NCI-H510A (cell line): ENCODE measurements around the gene MYCBP2.

Experiments
- DNase-seq: peaks from one replicate; lab custom pipeline; 2025; lab: John Stamatoyannopoulos, UW

MYCBP2 gene

GRCh38 chr13:77095288-77095687 is 231.6 kb downstream of the MYCBP2 start:
- DNase-seq, result no peak

GRCh38 chr13:77094773-77095172 is 232.1 kb downstream of the MYCBP2 start:
- DNase-seq, result no peak

DNA sequence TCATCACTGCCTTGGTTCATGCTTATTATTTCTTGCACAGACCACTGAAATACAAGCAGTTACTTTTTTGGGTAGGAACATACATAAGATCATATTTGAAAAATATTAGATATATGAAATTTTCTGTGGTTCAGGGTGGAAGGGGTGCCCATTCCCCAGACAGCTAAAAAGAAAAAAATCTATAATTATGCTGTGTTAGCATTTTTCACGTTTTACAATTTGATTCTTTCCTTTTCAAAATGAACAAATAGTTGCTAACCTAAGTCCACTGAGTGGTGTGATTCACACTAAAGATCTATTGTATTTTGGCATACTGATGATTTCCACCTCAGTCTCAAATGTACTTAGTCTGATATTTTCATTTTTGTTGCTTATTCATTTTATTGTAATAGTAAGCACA is 233.2 kb downstream of the MYCBP2 start:
- DNase-seq, result no peak

DNA sequence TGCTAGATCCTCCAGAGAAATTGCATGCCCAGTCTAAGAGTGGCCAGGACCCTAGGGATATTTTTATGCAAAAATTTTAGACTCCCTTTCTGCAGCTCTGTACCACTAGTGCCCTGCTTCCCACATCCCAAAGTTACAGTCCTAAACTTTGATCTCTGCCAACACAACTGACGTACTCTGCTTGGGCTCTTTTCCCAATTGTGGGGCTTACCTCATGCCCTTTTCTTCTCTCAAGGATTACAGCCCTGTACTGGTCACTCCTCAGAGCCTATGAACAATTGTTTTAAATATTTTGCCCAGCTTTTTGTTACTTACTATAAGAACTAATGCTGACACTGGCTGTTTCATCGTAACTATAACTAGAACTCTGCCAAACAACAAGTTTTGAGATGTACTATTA is 242.1 kb downstream of the MYCBP2 start:
- no peak for DNase-seq

DNA sequence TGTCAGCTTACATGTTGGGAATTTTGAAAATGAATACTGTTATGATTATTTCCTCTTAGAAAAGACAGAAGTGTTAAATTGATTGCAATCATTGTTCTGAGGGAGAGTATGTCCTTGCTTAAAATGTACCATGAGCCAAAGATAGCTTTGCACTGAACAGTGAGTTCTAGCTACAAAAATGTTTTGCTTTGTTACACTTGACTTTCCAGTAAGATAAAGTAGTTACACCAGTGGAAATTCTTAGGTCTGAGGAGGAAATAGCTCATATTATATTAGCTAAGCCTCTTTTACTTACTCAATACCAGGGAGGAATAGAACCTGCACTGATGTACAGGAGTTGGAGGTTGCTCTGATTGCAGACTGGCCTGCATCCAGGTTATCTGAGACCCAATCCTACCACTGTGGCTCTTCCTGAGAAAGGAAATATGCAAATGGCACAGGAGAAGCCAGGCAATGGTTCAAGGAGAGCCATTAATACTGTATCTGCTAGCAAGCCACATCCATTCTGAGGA is 246.9 kb downstream of the MYCBP2 start:
- no peak for DNase-seq

GRCh38 chr13:77067519-77067918 is 259.4 kb downstream of the MYCBP2 start:
- no peak for DNase-seq

DNA sequence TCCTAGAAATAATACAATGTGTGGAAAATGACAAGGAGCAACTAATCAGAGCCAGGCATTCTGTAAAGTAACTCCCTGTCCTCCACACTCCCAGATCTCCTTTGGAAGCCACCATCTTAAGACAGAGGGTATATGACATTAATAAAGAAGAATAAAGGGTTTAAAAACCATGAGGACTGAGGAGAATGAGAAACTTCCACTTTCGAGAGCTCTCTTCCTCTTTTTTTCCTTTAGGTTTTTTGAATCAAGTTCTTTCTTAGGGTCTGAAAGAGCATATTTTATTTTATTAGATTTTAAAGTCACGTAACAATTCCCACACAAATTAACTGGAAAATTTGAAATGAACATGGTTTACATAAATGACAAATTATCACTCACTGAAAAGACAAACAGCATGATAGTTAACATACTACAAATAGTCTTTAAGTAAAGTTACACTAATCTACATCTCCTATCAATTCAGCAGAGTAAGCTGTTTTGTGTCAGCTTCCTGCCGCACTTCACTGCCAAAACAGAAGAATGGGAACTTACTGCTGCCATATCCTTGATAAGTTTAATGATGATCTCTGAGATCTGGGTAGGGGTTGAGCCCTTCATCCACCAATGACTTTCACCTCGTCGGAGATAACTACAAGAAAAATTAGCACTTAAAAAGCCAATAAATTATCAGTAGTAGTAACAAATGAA is 261.3 kb downstream of the MYCBP2 start:
- no peak for DNase-seq

DNA sequence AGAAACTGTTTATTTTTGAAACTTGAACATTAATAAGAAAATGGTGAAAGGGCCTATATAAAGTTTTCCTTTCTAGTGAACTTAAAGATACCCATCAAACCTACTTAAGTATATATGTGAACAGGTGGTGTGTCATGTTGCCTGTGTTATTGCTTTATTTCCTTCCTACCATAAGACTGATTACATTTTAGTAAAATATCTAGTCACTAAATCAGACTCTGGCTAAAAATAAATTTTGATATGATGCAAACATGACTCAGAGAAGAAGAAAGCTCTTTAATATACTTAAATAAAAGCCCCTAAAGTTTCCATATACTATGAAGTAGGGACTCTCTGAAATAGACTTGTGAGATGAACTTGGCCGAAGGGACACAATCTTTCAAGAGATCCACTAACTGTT is 264.8 kb downstream of the MYCBP2 start:
- DNase-seq, result no peak

DNA sequence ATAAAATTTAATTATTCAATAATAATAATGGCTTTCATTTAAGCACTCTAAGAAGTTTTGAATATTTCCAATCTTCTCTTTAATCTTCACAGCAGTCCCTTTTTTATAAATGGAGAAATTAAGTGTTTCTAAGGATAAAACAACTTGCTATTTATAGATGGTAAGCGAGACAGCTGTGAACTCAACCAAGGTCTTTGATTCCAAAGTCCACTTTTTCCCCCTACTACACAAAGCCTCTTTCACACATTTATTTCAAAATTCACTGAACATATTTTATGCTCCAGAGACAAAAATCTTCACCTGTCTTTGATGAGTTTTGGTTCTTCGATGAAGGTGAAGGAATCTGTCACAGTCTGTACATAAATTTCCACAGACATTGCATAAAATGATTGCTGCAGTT is 265.5 kb downstream of the MYCBP2 start:
- DNase-seq, result no peak

DNA sequence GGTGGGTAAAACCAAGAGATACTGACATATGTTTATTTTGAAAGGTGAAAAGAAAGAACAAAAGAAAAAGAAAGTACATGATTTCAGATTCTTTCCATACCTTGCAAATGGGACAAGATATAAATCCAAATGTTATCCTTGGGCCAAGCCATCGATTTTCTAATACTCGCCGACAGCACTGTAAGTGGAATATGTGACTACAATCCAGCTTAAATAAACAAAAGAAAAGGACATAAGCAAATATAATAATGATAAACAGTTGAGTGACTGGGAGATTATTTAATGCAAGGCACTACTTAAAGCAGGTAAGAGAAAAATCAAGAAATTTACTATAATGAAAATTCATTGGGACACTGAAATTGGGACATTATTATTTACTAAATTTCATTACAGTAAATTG is 270.0 kb downstream of the MYCBP2 start:
- DNase-seq, result no peak

GRCh38 chr13:77056382-77056781 is 270.5 kb downstream of the MYCBP2 start:
- no peak for DNase-seq

DNA sequence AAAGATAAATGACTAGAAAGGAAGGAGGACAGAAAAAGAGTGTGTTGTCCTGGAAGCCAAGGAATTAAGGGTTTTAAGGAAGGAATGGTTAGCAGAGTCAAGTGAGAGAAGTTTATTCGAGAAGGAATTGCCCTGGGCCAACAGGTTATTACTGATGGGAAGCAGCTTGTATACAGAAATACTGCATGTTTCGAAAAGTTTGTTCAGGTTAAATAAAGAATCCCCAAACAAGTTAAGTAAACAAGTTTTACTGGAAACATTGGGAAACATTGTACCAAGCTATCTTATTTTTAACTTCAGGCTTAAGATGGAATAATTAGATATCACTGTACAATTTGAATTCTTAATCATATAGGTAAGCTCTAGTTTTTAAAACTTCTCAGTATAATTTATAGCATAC is 271.7 kb downstream of the MYCBP2 start:
- DNase-seq, result no peak

DNA sequence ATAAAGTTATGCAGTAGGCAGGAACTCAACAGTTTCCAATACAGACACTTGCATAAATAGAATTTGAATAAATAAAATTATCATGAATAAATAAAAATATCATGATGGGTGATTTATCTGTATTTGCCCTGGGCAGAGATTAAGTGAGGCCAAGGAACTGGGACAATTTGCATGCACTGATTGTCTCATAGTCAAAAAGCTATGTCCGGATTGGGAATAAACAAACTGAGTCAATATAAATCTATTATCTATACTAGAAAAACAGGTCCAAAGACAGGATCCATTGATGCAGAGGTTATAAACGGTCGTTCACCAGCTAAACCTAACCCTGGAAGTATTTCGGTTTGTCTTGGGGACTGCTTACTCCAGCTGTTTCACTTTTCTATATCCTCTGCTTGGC is 273.7 kb downstream of the MYCBP2 start:
- no peak for DNase-seq

DNA sequence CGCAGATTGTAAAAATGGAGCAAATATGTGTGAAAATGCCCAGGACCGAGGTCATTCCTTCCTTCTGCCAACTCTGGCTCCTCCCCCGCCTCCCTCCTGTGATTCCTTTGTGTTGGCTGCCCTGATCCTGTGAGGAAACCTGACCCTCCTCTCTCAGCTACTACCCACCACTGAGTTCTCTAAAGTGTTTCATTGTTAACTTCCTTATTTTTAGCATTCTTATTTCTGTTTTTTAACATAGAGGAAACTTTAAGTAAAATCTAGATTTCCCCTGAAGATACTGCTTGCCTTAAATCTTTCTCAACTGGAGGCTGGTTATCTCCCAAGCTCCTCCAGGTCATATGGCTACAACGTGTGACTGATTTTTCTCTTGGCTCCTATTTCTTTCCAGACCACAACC is 278.2 kb downstream of the MYCBP2 start:
- no peak for DNase-seq

DNA sequence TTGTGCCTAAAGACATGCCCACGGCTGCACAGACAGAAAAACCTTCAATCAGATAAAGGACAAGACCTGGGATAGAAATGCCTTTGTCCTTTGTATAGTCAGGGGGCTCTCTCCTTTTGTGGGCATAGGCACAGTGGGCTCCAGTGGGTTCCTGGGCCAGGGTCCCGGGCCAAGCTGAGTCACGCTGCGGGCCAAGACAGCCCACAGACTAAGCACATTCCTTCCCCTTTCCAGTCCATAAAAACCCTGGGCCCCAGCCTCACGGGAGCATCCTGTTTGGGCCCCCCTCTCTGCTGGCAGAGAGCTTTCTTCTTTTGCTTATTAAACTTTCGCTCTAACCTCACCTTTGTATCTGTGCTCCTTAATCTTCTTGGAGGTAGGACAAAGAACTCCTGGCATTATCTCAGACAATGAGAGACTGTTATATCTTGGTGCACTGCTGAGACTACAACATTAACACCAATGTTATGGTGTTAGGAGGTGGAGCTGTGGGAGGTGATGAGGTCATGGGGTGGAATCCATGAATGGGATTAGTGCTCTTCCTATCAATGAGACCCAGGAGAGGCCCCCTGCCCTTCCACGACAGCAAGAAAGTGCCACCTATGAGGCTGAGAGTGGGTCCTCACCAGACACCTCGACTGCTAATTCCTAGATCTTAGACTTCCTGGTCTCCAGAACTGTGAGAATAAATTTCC is 279.1 kb downstream of the MYCBP2 start:
- DNase-seq, result no peak

GRCh38 chr13:77042566-77043177 is 284.2 kb downstream of the MYCBP2 start:
- DNase-seq, result no peak

DNA sequence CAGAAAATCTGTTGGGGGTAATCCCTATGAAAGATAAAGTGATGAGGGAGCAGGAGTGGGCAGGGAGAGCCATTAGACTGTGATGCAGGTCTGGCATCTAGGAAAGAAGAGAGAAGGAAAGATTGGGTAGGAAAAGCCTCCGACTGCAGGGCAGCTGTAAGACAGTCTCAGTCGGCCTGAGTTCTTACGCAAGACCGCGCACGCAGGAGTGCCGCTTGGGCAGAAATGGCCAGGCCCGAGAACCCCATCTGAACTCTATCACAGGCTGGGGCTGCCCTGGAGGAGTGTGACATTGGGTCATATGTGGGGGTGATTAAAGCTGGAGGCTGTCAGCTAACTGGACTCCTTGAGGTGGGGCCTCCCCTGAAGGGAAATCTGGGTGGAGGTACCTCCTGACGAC is 286.1 kb downstream of the MYCBP2 start:
- DNase-seq, result no peak

GRCh38 chr13:77040076-77040475 is 286.8 kb downstream of the MYCBP2 start:
- DNase-seq, result peak; percentile 42

- DNase-seq, result no peak
Observed at GRCh38 chr13:77038907-77039480, 287.9 kb downstream of the MYCBP2 start.

- no peak for DNase-seq
Observed at GRCh38 chr13:77036279-77036678, 290.6 kb downstream of the MYCBP2 start.

GRCh38 chr13:77034881-77035280 is 292.0 kb downstream of the MYCBP2 start:
- no peak for DNase-seq

- DNase-seq, result no peak
Observed at GRCh38 chr13:77033717-77034302, 293.1 kb downstream of the MYCBP2 start.
